Fibroblast of skin of abdomen (primary cell): ENCODE measurements around the gene OTOS.

Experiments
- DNase-seq: peaks from one replicate; pipeline ENCODE4 v3.0.0-alpha.2; 2013

Gene OTOS

DNA sequence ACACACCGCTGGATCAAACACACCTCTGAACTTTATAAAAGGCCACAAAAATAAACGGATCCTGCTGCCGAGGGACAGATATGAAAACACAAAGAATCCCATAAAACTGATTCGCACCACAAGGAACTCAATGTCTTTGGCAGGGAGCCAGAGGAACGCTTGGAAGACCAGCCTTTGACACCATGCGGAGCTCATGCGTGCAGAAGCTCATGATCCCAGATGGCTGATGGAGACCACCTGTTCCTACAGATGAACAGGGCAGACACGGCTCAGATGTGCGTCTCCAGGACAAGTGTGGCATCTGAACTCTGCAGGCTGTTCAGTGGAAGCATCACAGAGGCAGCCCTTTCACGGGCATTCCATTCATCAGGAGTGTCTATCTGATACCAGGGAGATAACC lies 29.2 kb downstream of the OTOS start:
- DNase-seq: peak; percentile 7

DNA sequence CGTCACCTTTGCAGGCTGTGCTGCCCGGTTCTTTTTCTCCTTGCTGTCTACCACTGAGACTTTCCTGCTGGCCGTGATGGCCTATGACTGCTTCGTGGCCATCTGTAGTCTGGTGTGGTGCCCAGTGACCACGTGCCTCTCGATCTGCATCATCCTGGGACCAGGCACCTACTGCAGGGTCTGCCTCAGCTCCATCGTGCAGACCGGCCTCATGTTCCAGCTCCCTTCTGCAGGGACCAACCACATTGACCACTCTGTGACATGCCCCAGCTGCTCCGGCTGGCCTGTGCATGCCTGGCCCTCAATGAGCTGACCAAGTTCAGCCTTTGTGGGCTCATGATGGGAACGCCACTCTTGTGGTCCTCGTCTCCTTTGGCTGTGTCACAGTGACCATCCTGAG lies 31.1 kb downstream of the OTOS start:
- no peak for DNase-seq

DNA sequence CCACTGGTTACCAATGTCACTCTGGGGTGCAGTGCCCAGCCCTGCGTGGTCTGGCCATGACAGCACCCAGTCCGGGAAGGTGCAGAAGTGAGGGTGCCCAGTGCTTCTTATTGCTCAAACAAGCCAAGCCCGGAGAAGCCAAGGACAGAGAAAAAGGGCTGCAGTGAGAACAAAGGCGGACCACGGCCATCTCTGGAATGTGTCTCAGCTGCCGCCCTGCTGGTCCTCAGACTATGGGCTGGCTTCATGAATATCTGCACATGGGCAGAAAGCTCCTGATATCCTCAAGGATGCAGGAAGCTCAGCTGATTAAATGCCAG lies 33.0 kb downstream of the OTOS start:
- no peak for DNase-seq

DNA sequence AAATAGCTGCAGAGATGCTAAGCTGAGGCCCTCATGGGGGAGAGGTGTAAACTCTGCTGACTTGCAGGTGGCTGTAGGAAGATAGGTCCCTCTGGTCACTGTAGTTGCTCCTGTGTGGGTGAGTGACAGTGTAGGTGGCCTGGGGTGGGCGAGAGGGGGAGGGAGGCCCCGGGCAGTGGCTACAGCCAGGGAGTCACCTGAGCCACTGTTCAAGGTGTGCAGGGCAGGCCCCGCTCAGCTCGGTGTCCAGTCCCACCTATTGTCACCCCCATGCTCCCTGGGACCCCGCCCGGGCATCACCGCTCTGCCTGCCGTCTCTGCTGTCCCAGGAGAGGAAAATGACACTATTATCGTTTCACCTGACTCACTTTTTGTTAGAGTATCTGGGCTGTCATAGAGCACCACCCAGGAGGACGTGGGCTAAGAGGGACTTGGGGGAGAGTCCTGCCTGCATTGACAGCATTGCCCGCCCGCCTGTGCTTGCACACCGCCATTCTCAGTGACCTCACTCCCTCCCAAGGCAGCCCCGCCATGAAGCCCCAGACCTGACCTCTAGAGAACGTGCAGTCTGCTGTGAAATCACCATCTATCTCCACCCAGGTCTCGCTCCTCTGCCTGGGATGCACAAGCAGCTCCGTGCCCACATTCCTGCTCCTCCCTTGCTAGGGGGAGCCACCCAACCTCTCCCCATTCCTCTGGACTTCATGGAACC lies 33.5 kb downstream of the OTOS start:
- no peak for DNase-seq

DNA sequence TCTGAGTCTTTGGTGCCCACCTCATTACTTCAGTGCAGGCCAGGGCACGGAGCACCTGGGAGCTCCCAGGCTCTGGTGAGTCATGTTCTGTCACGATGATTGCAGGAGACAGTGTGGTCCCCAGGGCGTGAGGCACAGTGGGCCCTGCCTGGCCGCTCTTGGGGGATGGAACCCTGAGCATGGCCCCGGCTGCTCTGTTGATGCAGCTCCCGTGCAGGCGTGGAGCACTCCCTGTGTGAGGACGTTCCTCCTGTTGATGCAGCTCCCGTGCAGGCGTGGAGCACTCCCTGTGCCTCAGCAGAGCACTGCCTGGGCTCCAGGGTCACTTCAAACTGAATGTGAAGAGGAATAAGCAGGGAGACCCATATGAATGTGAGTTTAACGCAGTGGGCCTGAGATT lies 34.5 kb downstream of the OTOS start:
- no peak for DNase-seq

DNA sequence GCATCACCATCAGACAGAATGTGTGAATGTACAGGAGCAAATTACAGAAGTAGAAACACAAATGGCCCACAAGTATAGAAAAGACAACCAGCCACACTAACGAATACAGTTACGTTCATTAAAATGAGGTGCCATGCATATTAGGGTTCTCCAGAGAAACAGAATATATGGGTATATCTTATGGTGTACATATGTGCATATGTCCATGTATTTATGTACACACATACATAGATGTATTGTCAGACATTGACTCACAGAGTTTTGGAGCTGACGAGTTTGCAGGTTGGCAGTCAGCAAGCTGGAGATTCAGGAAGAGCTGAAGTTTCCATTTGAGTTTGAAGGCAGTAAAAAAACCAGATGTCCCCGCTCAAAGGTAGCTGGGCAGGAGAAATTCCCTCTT lies 37.3 kb downstream of the OTOS start:
- no peak for DNase-seq

DNA sequence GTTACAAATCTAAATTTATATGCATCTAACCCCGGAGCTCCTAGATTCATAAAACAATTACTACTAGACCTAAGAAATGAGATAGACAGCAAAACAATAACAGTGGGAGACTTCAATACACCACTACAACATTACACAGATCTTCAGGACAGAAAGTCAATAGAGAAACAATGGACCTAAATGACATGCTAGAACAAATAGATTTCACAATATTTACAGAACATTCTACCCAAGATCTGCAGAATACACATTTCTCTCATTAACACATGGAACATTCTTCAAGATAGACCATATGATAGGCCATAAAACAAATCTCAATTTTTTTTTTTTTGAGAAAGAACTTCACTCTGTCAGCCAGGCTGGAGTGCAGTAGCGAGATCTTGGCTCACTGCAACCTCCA lies 42.1 kb downstream of the OTOS start:
- DNase-seq: no peak

DNA sequence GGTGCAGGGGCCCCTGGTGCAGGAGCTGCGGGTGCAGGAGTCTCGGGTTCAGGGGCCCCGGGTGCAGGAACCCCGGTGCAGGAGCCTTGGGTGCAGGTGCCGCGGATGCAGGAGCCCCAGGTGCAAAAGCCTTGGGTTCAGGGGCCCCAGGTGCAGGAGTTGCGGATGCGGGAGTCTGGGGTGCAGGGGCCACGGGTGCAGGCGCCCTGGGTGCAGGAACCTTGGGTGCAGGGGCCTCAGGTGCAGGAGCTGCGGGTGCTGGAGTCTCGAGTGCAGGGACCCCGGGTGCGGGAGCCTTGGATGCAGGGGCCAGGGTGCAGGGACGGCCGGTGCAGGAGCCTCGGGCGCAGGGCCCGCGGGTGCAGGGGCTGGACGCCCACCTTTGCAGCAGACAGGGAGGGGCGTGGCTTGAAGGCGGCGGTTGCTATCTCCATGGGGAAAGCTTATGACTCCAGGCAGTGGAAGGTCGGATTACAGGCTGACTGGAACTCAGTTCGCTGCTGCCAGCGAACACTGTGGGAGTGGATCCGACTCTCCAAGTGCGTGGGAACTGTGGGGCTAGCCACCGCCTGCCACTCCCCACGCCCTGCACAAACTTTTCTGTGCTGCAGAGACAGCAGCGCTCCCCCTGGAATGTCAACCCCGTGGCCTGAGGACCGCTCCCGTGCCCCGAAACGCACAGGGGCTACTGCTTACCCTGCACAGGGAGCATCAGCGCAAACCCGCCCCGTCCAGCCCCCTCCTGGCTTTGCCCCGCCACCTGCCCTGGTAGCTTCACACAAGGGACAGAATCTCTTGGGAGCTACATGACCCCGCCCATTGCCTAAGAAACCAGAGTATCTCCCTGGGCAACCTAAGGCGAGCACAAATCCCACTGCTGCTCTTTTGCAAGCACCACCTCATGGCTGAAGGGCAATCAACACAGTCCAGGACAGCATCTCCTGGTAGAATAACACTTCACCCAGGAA lies 44.6 kb downstream of the OTOS start:
- no peak for DNase-seq

DNA sequence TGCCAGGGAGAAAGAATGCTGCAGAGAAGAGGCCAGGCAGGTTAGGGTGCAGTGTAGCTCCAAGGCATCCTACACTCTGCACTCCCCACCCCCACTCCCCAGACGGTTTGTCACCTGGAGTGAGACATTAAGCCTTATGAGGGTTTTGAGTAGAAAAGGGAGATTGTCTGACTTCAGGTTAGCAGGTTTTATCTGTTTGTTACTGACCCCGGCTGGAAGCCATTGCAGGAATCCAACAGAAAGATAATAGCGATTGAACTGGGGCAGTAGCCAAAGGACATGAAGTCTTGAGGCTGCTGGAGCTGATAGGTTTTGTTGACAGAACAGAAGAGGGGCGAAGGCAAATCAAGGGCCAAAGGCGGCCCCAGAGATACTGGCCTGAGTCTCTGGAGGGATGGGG lies 51.2 kb downstream of the OTOS start:
- DNase-seq: no peak
